HCT116 (cell line): ENCODE data around the gene TK1. TPM values are rescaled to one million over a fixed set of nuclear protein-coding genes. Genes with fewer than 3 reads are reported as not detected.

Experiments used
- ATAC-seq: fragments of 200-7000 bp; cut with Tn5 transposase; 2 replicates; pipeline ENCODE4 v1.9.1; 2020; ENCODE audit warnings: mild to moderate bottlenecking, moderate library complexity
- BruUV-seq: library from RNA; stranded (reverse); fragments of 400-500 nt; replicated peaks from 2 replicates; lab custom pipeline; 2021; lab: Mats Ljungman, UMichigan
- CTCF ChIA-PET: fragments of 300-600 bp; sonication (Branson Sonifier 250); formaldehyde crosslinking; loops from one replicate; lab custom pipeline; 2021; ENCODE audit warnings: antibody characterized with exemption; lab: Charles Lee
- POLR2A ChIA-PET: fragments of 300-600, 350-600 bp; sonication (Branson Sonifier 250); formaldehyde crosslinking; loops from one replicate; lab custom pipeline; 2021; ENCODE audit warnings: antibody characterized with exemption; lab: Charles Lee
- RAD21 ChIA-PET, 2 experiments: fragments of 300-600 bp; sonication (Branson Sonifier 250); formaldehyde crosslinking; loops; one replicate each; lab custom pipeline; 2023; ENCODE audit warnings: low total read pairs in 2 of 2; ENCODE audit not compliant: uncharacterized antibody in 2 of 2, unreplicated experiment in 2 of 2, low non-redundant PET in 1 of 2; lab: Charles Lee
- DNase-seq: peaks from one replicate; pipeline ENCODE4 v3.0.0-alpha.2; 2010; ENCODE audit warnings: low read depth, low spot score
- H2AFZ ChIP-seq: fragments of 200-600 bp; shearing (Covaris generic), sonication (generic); 2 replicates; pipeline ENCODE4 v1.6.1; 2017; ENCODE audit warnings: low read depth, mixed run types, mixed read lengths, antibody characterized with exemption, low read length; ENCODE audit not compliant: poor library complexity, severe bottlenecking
- H3K27ac ChIP-seq: 2 replicates; pipeline ENCODE4 v1.5.1; 2012; ENCODE audit warnings: low read depth, low read length
- H3K27me3 ChIP-seq: fragments of 200-600 bp; sonication (generic); 2 replicates; pipeline ENCODE4 v1.6.1; 2016; ENCODE audit warnings: mixed run types, low read length, mixed read lengths; ENCODE audit not compliant: insufficient read depth
- H3K36me3 ChIP-seq, 2 experiments: fragments of 200-500 bp in 1 of 2; fragments of 200-600 bp in 1 of 2; sonication (Bioruptor generic) in 1 of 2; sonication (generic) in 1 of 2; 2 replicates each; pipeline versions ENCODE4 v1.5.1 to v1.6.1; 2014 to 2016; ENCODE audit warnings: low read length in 2 of 2, inconsistent platforms in 1 of 2, mixed read lengths in 1 of 2, mixed run types in 1 of 2; ENCODE audit not compliant: insufficient read depth in 2 of 2, control insufficient read depth in 1 of 2
- H3K4me1 ChIP-seq, 2 experiments: fragments of 200-600 bp in 1 of 2; sonication (generic) in 1 of 2; 2 replicates each; pipeline versions ENCODE4 v1.5.1 to v1.6.1; 2012 to 2017; ENCODE audit warnings: low read length in 2 of 2, inconsistent platforms in 1 of 2, mild to moderate bottlenecking in 1 of 2, mixed read lengths in 1 of 2, mixed run types in 1 of 2, moderate library complexity in 1 of 2; ENCODE audit not compliant: insufficient read depth in 2 of 2, control insufficient read depth in 1 of 2
- H3K4me2 ChIP-seq: fragments of 200-600 bp; sonication (generic); 2 replicates; pipeline ENCODE4 v1.6.1; 2017; ENCODE audit warnings: mixed run types, low read length, mixed read lengths
- H3K4me3 ChIP-seq, 2 experiments: fragments of 200-600 bp in 1 of 2; sonication (generic) in 1 of 2; replicated peaks in 1 of 2; 2 replicates each; pipeline ENCODE4 v1.5.1; 2011 to 2016; ENCODE audit warnings: low read length in 2 of 2, control low read depth in 1 of 2, low read depth in 1 of 2, mild to moderate bottlenecking in 1 of 2, mixed read lengths in 1 of 2, mixed run types in 1 of 2
- H3K79me2 ChIP-seq: fragments of 200-600 bp; sonication (generic); 2 replicates; pipeline ENCODE4 v1.6.1; 2017; ENCODE audit warnings: mild to moderate bottlenecking, mixed run types, low read length, moderate library complexity, mixed read lengths; ENCODE audit not compliant: insufficient read depth
- H3K9ac ChIP-seq: fragments of 200-600 bp; sonication (generic); 2 replicates; pipeline ENCODE4 v1.6.1; 2016; ENCODE audit warnings: low read length, mixed read lengths
- H3K9me2 ChIP-seq: fragments of 200-600 bp; sonication (generic), shearing (Covaris generic); 2 replicates; pipeline ENCODE4 v1.6.1; 2017; ENCODE audit warnings: mixed run types, mild to moderate bottlenecking, moderate library complexity; ENCODE audit not compliant: insufficient read depth
- H3K9me3 ChIP-seq, 2 experiments: fragments of 200-500 bp in 1 of 2; fragments of 200-600 bp in 1 of 2; sonication (Bioruptor generic) in 1 of 2; sonication (generic) in 1 of 2; 2 replicates each; pipeline ENCODE4 v1.6.1; 2014 to 2017; ENCODE audit warnings: low read length in 2 of 2, mixed read lengths in 2 of 2, inconsistent platforms in 1 of 2, low read depth in 1 of 2, mild to moderate bottlenecking in 1 of 2, mixed run types in 1 of 2, moderate library complexity in 1 of 2; ENCODE audit not compliant: control insufficient read depth in 1 of 2, insufficient read depth in 1 of 2
- H4K20me1 ChIP-seq: fragments of 200-600 bp; sonication (generic), shearing (Covaris generic); 2 replicates; pipeline ENCODE4 v1.6.1; 2017; ENCODE audit warnings: mixed run types, mild to moderate bottlenecking, moderate library complexity; ENCODE audit not compliant: insufficient read depth
- FOSL1 ChIP-seq: IDR thresholded peaks from 2 replicates; pipeline ENCODE4 v1.6.1; 2012; ENCODE audit warnings: low read depth
- POLR2A ChIP-seq: IDR thresholded peaks from 2 replicates; pipeline ENCODE4 v1.7.0; 2011; ENCODE audit warnings: borderline replicate concordance; ENCODE audit not compliant: insufficient read depth, insufficient read length; ENCODE audit errors: extremely low read depth
- REST ChIP-seq: IDR thresholded peaks from 2 replicates; pipeline ENCODE4 v1.6.1; 2012; ENCODE audit warnings: low read depth
- SRF ChIP-seq: IDR thresholded peaks from 2 replicates; pipeline ENCODE4 v1.6.1; 2012; ENCODE audit warnings: low read depth
- YY1 ChIP-seq: IDR thresholded peaks from 2 replicates; pipeline ENCODE4 v1.6.1; 2011; ENCODE audit warnings: low read length, low read depth, moderate library complexity, mild to moderate bottlenecking; ENCODE audit not compliant: insufficient replicate concordance; ENCODE audit errors: extremely low read depth
- intact Hi-C: fragments of 100-400 bp; cut with micrococcal nuclease; formaldehyde crosslinking; loops from 2 replicates; pipeline ENCODE4 v1.10.0; 2022
- total RNA-seq: library from RNA; stranded (reverse); gene quantifications from one replicate; pipeline ENCODE4 v1.2.1, GENCODE V29; 2021; ENCODE audit not compliant: unreplicated experiment
- TF ChIP-seq, protein P1 (sequence below): IDR thresholded peaks from 2 replicates; pipeline ENCODE4 v1.6.1; 2011; ENCODE audit warnings: mild to moderate bottlenecking, low read length, moderate library complexity; ENCODE audit not compliant: insufficient replicate concordance; ENCODE audit errors: extremely low read depth

The TK1 gene
- total RNA-seq, 1 experiment from 2014 or later = 315 TPM

DNA sequence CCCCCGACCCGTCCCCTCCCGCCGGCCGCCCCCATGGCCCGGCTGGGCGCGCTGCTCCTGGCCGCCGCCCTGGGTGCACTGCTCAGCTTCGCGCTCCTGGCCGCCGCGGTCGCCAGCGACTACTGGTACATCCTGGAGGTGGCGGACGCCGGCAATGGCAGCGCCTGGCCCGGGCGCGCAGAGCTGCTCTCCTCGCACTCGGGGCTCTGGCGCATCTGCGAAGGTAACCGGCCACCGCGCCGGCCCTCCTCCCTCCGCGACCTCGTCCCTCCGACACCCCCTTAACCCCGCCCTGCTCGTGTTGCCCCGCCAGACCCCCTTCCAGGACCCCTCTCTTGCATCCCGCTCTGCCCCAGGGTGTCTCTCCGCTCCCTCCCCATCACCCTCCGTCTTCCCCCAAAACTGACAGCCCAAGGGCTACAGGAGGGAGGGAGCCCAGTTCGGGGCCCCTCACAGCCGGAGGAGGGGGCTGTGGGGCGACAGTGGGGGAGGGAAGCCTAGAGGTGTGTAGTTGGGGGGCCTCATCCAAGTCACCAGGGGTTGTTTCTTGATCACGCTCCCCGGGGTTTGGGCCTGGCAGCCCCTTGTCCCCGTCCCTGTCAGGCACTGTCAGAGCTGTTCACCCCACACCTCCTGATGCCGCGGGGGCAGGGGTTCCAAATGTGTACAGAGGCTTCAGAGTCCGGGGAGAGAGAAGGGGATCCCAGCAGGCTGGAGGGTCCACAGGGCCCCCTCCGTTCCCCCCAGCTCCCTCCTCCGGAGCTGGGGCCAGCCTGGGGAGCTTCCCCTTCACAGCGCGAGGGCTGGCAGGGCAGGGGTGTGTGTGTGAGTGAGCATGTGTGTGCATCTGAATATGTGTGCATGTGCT is 45.4 kb upstream of the TK1 start:
- Histone ChIP-seq H3K4me3 (no peak overlapping the region), H3K4me2 (no peak overlapping the region), H3K79me2 (no peaks in the 10 kb centered on the region), H3K9ac (no peak overlapping the region), H3K36me3 (no peaks in the 10 kb centered on the region), H2AFZ (no peak overlapping the region), H3K4me1 (no peaks in the 10 kb centered on the region), H4K20me1 (no peaks in the 10 kb centered on the region), H3K9me3 (no peaks in the 10 kb centered on the region), H3K27ac (no peak overlapping the region), H3K9me2 (no peaks in the 10 kb centered on the region), H3K27me3 (no peaks in the 10 kb centered on the region)
- ChIA-PET POLR2A (no interaction called here), RAD21 (no interaction called here), CTCF (no interaction called here)
- no peak for ATAC-seq
- intact Hi-C loops = no loop called here
- TF ChIP-seq FOSL1 (no peak), YY1 (no peak)
- DNase-seq = no peak
- no TSS peak for BruUV-seq

- H3K9me3 ChIP-seq = no peaks in the 10 kb centered on the region
- no TSS peak for BruUV-seq
- H2AFZ ChIP-seq = no peak within 1 kb of the TSS
- ATAC-seq (peak; percentile 19; the same call in 1 of the 2 replicates), DNase-seq (no peak)
- ChIA-PET CTCF (no interaction called here), POLR2A (interaction anchor here (0.6 kb wide), 1 partner anchor 137 kb away, joined by 4 read pairs; no protein-coding TSS in a partner anchor), RAD21 (no interaction called here)
- H3K9me2 ChIP-seq = no peaks in the 10 kb centered on the region
- H3K4me1 ChIP-seq = no peaks in the 10 kb centered on the region
- H4K20me1 ChIP-seq = no peaks in the 10 kb centered on the region
- H3K9ac ChIP-seq = no peak within 1 kb of the TSS
- no peak within 1 kb of the TSS for H3K4me2 ChIP-seq
- no peak within 1 kb of the TSS; the same call in 1 of the 2 replicates for H3K27ac ChIP-seq
- no peaks in the 10 kb centered on the region for H3K36me3 ChIP-seq
- no peak within 1 kb of the TSS for H3K4me3 ChIP-seq
- no peaks in the 10 kb centered on the region for H3K79me2 ChIP-seq
- intact Hi-C loops = no loop called here
- no peaks in the 10 kb centered on the region for H3K27me3 ChIP-seq
- TF ChIP-seq, protein P1, sequence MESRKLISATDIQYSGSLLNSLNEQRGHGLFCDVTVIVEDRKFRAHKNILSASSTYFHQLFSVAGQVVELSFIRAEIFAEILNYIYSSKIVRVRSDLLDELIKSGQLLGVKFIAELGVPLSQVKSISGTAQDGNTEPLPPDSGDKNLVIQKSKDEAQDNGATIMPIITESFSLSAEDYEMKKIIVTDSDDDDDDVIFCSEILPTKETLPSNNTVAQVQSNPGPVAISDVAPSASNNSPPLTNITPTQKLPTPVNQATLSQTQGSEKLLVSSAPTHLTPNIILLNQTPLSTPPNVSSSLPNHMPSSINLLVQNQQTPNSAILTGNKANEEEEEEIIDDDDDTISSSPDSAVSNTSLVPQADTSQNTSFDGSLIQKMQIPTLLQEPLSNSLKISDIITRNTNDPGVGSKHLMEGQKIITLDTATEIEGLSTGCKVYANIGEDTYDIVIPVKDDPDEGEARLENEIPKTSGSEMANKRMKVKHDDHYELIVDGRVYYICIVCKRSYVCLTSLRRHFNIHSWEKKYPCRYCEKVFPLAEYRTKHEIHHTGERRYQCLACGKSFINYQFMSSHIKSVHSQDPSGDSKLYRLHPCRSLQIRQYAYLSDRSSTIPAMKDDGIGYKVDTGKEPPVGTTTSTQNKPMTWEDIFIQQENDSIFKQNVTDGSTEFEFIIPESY = no peak
- TF ChIP-seq FOSL1 = no peak
- TF ChIP-seq REST = no peak
- TF ChIP-seq POLR2A = no peak
- no peak for TF ChIP-seq SRF
Measured at GRCh38 chr17:78230996-78231935, 44.4 kb upstream of the TK1 start, which contains the start of gene TMEM235. Gene TMEM235, plus strand, starts transcription at chr17:78231631. Its CDS starts 393 bp downstream, at chr17:78232024.
